HK-2 (cell line): ENCODE measurements around the gene ADD3.
"Not testable (repeated sequence)": the region's sequence is repeated elsewhere in the genome, so short reads cannot be mapped to it uniquely, and the experiment has no call there.

Source experiments
- DNase-seq: peaks from one replicate; pipeline ENCODE4 v3.0.0-alpha.2; 2018; ENCODE audit not compliant: unreplicated experiment

ADD3 gene

GRCh38 chr10:109975244-109976190, 32.3 kb upstream of the ADD3 start:
- DNase-seq = no peak

GRCh38 chr10:109976681-109977080, 31.1 kb upstream of the ADD3 start:
- DNase-seq = no peak

GRCh38 chr10:109977382-109977806, 30.4 kb upstream of the ADD3 start:
- DNase-seq = no peak

- DNase-seq = peak; percentile 45
Measured at GRCh38 chr10:109978481-109978880, 29.3 kb upstream of the ADD3 start.

GRCh38 chr10:109979215-109979614, 28.6 kb upstream of the ADD3 start:
- no peak for DNase-seq

- no peak for DNase-seq
Measured at GRCh38 chr10:109981650-109982049, 26.1 kb upstream of the ADD3 start.

GRCh38 chr10:109982123-109982522, 25.7 kb upstream of the ADD3 start:
- no peak for DNase-seq

- DNase-seq = no peak
Measured at GRCh38 chr10:109982812-109983211, 25.0 kb upstream of the ADD3 start.

GRCh38 chr10:109984013-109984412, 23.8 kb upstream of the ADD3 start:
- no peak for DNase-seq

- not testable (repeated sequence) for DNase-seq
Measured at GRCh38 chr10:109985768-109986167, 22.0 kb upstream of the ADD3 start.

GRCh38 chr10:109987452-109988211, 20.2 kb upstream of the ADD3 start:
- DNase-seq = no peak

GRCh38 chr10:109988212-109988596, 19.6 kb upstream of the ADD3 start:
- DNase-seq = no peak

- no peak for DNase-seq
Measured at GRCh38 chr10:109991266-109991855, 16.4 kb upstream of the ADD3 start.

- DNase-seq = no peak
Measured at GRCh38 chr10:109992485-109992884, 15.3 kb upstream of the ADD3 start.

- DNase-seq = no peak
Measured at GRCh38 chr10:109993551-109994330, 14.0 kb upstream of the ADD3 start.

- no peak for DNase-seq
Measured at GRCh38 chr10:109994711-109995577, 12.8 kb upstream of the ADD3 start.

GRCh38 chr10:109995595-109995994, 12.2 kb upstream of the ADD3 start:
- no peak for DNase-seq

- no peak for DNase-seq
Measured at GRCh38 chr10:109996225-109996624, 11.6 kb upstream of the ADD3 start.

- no peak for DNase-seq
Measured at GRCh38 chr10:109996766-109997171, 11.0 kb upstream of the ADD3 start.

GRCh38 chr10:109997233-109997632, 10.6 kb upstream of the ADD3 start:
- no peak for DNase-seq

- no peak for DNase-seq
Measured at GRCh38 chr10:109998513-109998912, 9.3 kb upstream of the ADD3 start.
